Osteocyte (in vitro differentiated cells): ENCODE measurements around the gene PRKN. TPM values are rescaled to one million over a fixed set of nuclear protein-coding genes. Genes with fewer than 3 reads are reported as not detected.

Source experiments
- DNase-seq: peaks from one replicate; pipeline ENCODE4 v3.0.0; 2021; ENCODE audit warnings: mixed read lengths; ENCODE audit not compliant: unreplicated experiment; ENCODE audit errors: extremely low spot score
- H3K27ac Mint-ChIP-seq: one replicate; pipeline ENCODE4 v1.8.0; 2021; ENCODE audit warnings: mild to moderate bottlenecking, mixed read lengths; ENCODE audit not compliant: unreplicated experiment
- H3K27me3 Mint-ChIP-seq: one replicate; pipeline ENCODE4 v1.8.0; 2021; ENCODE audit warnings: mixed read lengths; ENCODE audit not compliant: unreplicated experiment
- H3K36me3 Mint-ChIP-seq: one replicate; pipeline ENCODE4 v1.8.0; 2021; ENCODE audit warnings: mixed read lengths; ENCODE audit not compliant: unreplicated experiment
- H3K4me1 Mint-ChIP-seq: one replicate; pipeline ENCODE4 v1.8.0; 2021; ENCODE audit warnings: mixed read lengths; ENCODE audit not compliant: unreplicated experiment
- H3K4me3 Mint-ChIP-seq: one replicate; pipeline ENCODE4 v1.8.0; 2021; ENCODE audit warnings: mild to moderate bottlenecking, moderate library complexity, mixed read lengths; ENCODE audit not compliant: unreplicated experiment
- H3K9me3 Mint-ChIP-seq: one replicate; pipeline ENCODE4 v1.8.0; 2021; ENCODE audit warnings: mixed read lengths; ENCODE audit not compliant: unreplicated experiment
- total RNA-seq: library from RNA; stranded (reverse); gene quantifications from 2 replicates; pipeline ENCODE4 v1.2.1, GENCODE V29; 2021
- TF ChIP-seq, protein P1 (sequence below): fragments of 200-600 bp; sonication (generic); IDR thresholded peaks from 2 replicates; pipeline ENCODE4 v1.5.0; 2021; ENCODE audit warnings: antibody characterized with exemption, mild to moderate bottlenecking, moderate library complexity

PRKN gene
- total RNA-seq, 1 donor from 2014 or later: 13.4 TPM

DNA sequence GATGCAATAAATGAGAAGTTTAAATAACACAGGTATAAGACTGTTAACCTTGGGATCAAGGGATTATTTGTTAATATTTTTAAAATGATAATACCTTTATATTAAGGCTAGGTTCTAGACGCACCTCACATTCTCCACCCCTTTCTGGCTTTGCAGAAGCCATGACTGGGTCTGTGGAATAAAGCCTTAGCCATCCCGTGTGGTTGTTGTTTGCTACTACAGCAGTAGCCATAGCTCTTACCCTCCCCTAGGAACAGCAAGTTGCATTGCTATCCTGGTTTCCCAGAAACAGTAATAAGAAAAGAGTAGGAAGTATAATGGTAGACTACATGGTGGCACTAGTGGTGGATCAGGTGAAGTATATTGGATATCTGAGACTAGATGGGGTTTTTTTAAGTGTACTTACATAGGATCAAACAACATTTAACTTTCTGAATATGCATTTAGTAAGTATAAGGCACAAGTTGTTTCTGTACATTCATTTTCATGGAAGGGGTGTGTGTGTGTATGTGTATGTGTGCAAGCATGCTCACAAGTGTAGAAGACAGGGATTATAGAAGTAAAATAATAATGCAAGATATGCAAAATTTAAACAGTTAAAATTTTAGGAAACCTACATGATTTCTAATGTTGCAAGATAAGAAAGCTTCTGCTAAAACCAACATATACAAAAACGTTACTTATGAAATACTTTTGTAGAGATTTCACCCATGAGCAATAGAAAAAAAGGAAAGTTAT, 384.2 kb downstream of the PRKN start:
- Mint-ChIP-seq H3K4me3 (no peak overlapping the region), H3K4me1 (peaks cover 16% of the 10 kb centered on the region), H3K36me3 (no peaks in the 10 kb centered on the region), H3K27ac (no peak overlapping the region), H3K9me3 (no peaks in the 10 kb centered on the region), H3K27me3 (no peaks in the 10 kb centered on the region)
- no peak for DNase-seq
- TF ChIP-seq, protein P1, sequence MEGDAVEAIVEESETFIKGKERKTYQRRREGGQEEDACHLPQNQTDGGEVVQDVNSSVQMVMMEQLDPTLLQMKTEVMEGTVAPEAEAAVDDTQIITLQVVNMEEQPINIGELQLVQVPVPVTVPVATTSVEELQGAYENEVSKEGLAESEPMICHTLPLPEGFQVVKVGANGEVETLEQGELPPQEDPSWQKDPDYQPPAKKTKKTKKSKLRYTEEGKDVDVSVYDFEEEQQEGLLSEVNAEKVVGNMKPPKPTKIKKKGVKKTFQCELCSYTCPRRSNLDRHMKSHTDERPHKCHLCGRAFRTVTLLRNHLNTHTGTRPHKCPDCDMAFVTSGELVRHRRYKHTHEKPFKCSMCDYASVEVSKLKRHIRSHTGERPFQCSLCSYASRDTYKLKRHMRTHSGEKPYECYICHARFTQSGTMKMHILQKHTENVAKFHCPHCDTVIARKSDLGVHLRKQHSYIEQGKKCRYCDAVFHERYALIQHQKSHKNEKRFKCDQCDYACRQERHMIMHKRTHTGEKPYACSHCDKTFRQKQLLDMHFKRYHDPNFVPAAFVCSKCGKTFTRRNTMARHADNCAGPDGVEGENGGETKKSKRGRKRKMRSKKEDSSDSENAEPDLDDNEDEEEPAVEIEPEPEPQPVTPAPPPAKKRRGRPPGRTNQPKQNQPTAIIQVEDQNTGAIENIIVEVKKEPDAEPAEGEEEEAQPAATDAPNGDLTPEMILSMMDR: no peak

DNA sequence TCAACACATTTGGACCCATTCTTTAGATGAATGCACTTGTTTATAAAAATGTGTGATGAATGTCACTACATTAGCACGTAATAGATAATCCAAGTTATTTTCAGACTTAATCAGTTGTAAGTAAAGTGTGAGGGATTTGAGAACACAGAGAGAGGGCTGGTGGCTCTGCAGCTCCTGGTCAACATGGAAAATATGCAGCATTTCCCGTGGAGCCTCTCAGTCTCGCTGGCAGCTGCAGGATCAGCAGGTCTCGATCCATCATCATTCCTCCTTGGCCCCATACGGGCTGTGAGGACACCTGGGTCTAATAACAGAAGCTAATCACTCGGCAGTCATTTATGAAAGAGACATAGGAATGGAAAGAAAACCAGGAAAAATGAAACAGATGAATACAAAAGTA, 390.2 kb downstream of the PRKN start:
- peaks cover 5% of the 10 kb centered on the region for H3K36me3 Mint-ChIP-seq
- no peaks in the 10 kb centered on the region for H3K27me3 Mint-ChIP-seq
- no peaks in the 10 kb centered on the region for H3K4me1 Mint-ChIP-seq
- TF ChIP-seq, protein P1: no peak
- DNase-seq: no peak
- no peak overlapping the region for H3K27ac Mint-ChIP-seq
- H3K4me3 Mint-ChIP-seq: no peak overlapping the region
- H3K9me3 Mint-ChIP-seq: no peaks in the 10 kb centered on the region

DNA sequence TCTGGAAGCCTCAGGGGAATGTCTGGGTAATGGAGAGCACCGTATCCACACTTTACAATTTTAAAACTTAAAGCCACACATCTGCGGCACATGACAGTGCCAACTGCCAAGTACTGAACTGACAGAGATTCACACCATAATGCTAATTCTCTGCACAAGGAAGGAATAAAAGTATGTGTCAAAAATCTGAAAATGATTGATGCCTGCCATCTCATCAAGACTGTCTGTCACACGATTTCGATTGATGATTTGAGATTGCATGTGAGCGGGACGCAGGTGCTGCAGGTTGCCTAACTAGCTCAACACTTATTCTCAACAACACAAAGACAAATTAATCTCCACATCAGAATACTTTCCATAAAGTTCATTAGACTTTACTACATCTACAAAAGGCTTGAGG, 391.2 kb downstream of the PRKN start:
- peaks cover 5% of the 10 kb centered on the region for H3K36me3 Mint-ChIP-seq
- no peak for DNase-seq
- no peaks in the 10 kb centered on the region for H3K9me3 Mint-ChIP-seq
- H3K27ac Mint-ChIP-seq: no peak overlapping the region
- H3K27me3 Mint-ChIP-seq: no peaks in the 10 kb centered on the region
- no peaks in the 10 kb centered on the region for H3K4me1 Mint-ChIP-seq
- H3K4me3 Mint-ChIP-seq: no peak overlapping the region
- TF ChIP-seq, protein P1: no peak

DNA sequence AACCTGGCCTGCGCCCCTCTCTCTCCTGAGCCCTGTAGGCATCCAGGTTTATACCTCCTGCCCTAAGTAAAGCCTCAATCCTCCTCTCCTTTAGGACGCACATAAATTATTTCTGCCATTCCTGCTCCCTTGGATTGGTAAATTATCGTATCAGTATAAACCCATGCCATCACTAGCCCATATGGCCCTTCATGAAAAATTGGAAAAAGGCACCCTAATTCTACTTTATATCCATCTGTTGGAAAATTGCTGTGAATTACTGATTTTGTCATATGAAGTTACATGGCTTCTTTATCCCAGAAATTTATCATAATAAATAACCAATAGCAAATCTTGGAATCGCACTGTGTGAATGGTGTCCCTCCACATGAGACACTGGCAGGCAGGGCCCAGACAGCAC, 395.2 kb downstream of the PRKN start:
- DNase-seq: no peak
- peaks cover 5% of the 10 kb centered on the region for H3K36me3 Mint-ChIP-seq
- no peaks in the 10 kb centered on the region for H3K4me1 Mint-ChIP-seq
- no peaks in the 10 kb centered on the region for H3K9me3 Mint-ChIP-seq
- no peak overlapping the region for H3K4me3 Mint-ChIP-seq
- H3K27me3 Mint-ChIP-seq: no peaks in the 10 kb centered on the region
- TF ChIP-seq, protein P1: no peak
- H3K27ac Mint-ChIP-seq: no peak overlapping the region

DNA sequence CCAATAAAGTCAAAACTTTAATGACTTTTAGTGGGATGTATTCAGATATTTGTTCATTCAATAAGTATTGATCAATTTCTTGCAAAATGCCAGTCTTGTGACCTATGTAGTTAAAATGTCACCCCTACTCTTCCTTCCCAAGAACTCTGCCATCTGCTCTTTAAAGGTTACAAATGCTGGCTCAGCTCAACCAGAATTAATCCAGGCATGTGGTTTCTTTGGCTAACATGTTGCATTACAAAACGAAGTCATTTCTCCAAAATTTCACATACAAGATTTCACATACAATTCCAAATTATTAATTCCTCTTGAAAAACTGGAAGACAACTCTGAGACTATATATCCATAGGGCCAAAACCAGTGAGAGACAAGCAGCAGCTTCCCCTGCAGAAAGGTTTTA, 395.7 kb downstream of the PRKN start:
- no peaks in the 10 kb centered on the region for H3K27me3 Mint-ChIP-seq
- DNase-seq: no peak
- no peak overlapping the region for H3K4me3 Mint-ChIP-seq
- H3K27ac Mint-ChIP-seq: no peak overlapping the region
- TF ChIP-seq, protein P1: no peak
- no peaks in the 10 kb centered on the region for H3K4me1 Mint-ChIP-seq
- peaks cover 5% of the 10 kb centered on the region for H3K36me3 Mint-ChIP-seq
- H3K9me3 Mint-ChIP-seq: no peaks in the 10 kb centered on the region
